Measurements from ENCODE around the gene KLF5. TPM values are rescaled to one million over a fixed set of nuclear protein-coding genes. Genes with fewer than 3 reads are reported as not detected.

Gene KLF5
- total RNA-seq, 3 donors from 2014 or later: 2.2 to 4.3 (median 2.4) TPM

DNA sequence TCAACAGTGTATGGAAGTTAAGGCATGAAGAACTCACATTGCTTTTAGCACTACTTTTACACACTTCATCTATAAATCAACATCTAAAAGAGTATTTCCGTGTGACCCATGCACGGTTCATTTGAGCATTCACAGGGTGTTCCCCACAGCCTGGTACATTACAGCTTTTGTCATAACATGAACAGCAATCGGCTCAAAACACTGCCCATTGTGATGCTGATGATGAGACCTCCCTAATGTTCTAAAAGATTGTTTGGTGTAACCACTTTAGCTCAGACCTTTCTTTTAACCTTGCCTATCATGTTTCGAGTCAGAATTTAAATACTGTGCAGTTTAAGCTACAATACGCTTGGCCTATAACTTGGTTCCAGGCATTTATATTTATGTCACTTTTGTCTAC is 4.1 kb upstream of the KLF5 start:
- ATAC-seq (no peak), DNase-seq (no peak)
- Mint-ChIP-seq H3K27me3 (ENCODE audit: low read depth) (peaks cover 31% of the 10 kb centered on the region), H3K4me3 (no peak overlapping the region), H3K9me3 (no peaks in the 10 kb centered on the region), H3K4me1 (ENCODE audit: low read depth) (peaks cover 8% of the 10 kb centered on the region), H3K36me3 (ENCODE audit: insufficient read depth) (no peaks in the 10 kb centered on the region)

DNA sequence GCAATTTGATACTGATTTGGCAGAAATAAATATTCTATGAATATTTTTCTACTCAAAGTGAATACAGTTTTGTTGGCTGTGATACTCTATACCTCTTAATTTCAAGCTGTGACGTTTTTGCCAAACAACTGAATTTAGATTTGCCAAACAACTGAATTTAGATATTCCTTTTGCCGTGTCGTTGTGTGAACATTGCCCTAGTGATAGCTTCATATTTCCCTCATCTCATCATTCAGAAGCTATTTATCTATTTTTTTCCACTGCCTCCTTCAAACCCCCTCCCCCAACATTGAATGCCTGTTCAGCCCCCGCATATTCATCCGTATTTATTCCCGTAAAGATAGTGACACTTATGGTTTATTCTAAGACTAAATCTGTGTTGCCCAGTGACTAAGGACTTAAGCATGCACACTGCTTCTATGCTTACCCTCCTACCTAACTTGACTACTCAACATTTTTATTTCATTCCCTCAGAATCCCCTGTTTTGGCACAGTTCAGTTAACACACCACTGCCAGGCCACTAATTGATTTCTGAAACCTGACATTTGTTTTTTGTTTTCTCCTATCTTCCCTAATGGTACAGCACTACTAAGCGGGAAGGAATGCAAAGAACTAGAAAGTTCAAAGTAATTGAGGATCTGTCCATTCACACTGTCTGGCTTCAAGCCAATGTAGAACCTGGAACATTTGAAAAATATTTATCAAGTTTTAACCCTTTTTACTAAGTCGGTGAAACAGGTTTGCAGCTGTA is 2.8 kb upstream of the KLF5 start:
- peaks cover 30% of the 10 kb centered on the region for H3K27me3 Mint-ChIP-seq (ENCODE audit: low read depth)
- DNase-seq (no peak), ATAC-seq (no peak)
- no peaks in the 10 kb centered on the region for H3K9me3 Mint-ChIP-seq
- no peak overlapping the region for H3K4me3 Mint-ChIP-seq
- peaks cover 18% of the 10 kb centered on the region for H3K4me1 Mint-ChIP-seq (ENCODE audit: low read depth)
- H3K36me3 Mint-ChIP-seq (ENCODE audit: insufficient read depth): no peaks in the 10 kb centered on the region

DNA sequence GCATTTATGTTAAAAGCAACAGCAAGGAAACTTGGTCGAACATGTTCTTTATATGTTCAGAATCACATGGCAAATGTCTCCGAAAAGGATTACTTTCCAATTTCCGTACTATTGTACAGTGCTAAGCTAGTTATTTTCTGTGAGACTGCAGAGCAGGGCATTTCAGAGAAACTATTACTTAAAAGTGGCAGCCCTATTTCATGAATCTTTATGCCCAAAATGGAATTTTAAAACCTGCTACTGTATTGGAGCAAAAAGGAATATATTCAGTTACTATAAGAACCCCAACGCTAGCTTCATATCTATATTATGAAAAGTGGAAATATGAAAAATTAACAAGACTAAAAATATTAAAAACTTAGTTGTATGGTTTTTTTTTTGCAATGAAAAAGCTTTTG is 2.2 kb upstream of the KLF5 start:
- ATAC-seq (no peak), DNase-seq (no peak)
- peaks cover 26% of the 10 kb centered on the region for H3K27me3 Mint-ChIP-seq (ENCODE audit: low read depth)

DNA sequence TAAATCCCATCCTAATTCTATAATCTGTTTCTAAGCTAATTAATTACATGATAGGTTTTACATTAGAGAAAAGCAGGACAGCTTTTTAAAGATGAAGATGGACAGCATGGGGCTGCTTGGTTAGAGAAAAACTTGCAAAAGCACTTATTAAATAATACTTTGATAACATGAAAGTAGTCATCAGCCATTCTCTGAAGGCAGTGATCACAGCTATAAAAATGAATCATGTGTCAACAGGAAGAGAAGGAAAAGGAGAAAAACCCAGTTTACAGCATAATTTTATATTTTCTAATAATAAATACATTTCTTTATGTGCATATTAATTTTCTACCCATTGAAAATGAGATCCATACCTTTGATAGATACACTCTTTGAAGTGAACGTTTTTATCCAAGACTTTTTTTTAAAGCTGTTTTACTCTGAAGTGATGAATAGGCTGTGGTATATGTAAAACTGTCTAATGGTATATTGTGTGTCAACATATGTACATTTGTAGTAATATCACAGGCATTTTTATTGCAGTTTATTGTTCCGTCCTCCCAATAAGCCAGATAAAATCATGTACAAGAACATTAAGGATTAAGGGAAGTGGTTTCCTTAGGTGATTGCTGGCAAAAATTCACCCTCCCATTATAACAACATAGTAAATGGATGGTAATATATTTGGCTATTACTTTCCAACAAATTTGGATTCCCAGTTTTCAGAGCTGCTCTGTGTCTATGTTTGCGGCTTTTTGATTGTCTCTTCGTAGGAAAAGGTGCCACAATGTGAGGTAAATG is 1.3 kb upstream of the KLF5 start:
- Mint-ChIP-seq H3K4me3 (no peak overlapping the region), H3K27me3 (ENCODE audit: low read depth) (peaks cover 26% of the 10 kb centered on the region), H3K9me3 (no peaks in the 10 kb centered on the region), H3K36me3 (ENCODE audit: insufficient read depth) (no peaks in the 10 kb centered on the region), H3K4me1 (ENCODE audit: low read depth) (peaks cover 18% of the 10 kb centered on the region)
- DNase-seq (no peak), ATAC-seq (no peak)

More for the DNA sequence above, 2.2 kb upstream of the KLF5 start:
- Mint-ChIP-seq H3K4me3 (no peak overlapping the region), H3K4me1 (ENCODE audit: low read depth) (peaks cover 18% of the 10 kb centered on the region), H3K9me3 (no peaks in the 10 kb centered on the region), H3K36me3 (ENCODE audit: insufficient read depth) (no peaks in the 10 kb centered on the region)

DNA sequence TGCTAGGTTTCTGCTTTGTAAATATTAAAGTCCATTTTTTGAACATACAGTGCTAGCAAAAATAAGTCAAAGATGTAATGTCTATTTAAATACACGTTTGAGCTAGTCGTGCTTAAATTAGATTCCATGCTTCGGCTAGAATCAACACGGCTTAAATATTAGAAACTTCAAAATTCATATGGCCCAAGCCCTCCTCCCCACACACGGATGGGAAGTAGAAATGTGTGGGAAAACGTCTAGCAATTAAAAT is 816 bp upstream of the KLF5 start:
- ATAC-seq (no peak), DNase-seq (no peak)
- Mint-ChIP-seq H3K36me3 (ENCODE audit: insufficient read depth) (no peaks in the 10 kb centered on the region), H3K9me3 (no peaks in the 10 kb centered on the region), H3K27me3 (ENCODE audit: low read depth) (peaks cover 26% of the 10 kb centered on the region), H3K4me1 (ENCODE audit: low read depth) (peaks cover 18% of the 10 kb centered on the region), H3K4me3 (peak overlapping the region; percentile 84)

DNA sequence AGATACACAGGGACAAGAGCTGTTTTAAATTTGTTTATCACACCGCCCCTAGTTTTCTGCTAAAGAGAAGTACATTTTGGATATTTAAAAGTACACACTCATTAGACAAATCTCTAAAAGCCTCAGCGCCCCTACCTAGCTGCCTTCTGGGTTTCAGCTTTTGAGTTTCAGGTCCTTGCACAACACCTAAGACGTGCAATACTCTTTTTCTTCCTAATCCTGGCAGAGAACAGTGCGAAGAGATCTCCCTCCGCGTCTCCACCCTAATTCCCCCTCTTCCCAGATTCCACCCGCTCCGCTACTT is 421 bp upstream of the KLF5 start:
- ATAC-seq (peak; percentile 3), DNase-seq (no peak)
- Mint-ChIP-seq H3K4me1 (ENCODE audit: low read depth) (peaks cover 18% of the 10 kb centered on the region), H3K4me3 (peak overlapping the region; percentile 84), H3K9me3 (no peaks in the 10 kb centered on the region), H3K27me3 (ENCODE audit: low read depth) (peaks cover 26% of the 10 kb centered on the region), H3K36me3 (ENCODE audit: insufficient read depth) (no peaks in the 10 kb centered on the region)

DNA sequence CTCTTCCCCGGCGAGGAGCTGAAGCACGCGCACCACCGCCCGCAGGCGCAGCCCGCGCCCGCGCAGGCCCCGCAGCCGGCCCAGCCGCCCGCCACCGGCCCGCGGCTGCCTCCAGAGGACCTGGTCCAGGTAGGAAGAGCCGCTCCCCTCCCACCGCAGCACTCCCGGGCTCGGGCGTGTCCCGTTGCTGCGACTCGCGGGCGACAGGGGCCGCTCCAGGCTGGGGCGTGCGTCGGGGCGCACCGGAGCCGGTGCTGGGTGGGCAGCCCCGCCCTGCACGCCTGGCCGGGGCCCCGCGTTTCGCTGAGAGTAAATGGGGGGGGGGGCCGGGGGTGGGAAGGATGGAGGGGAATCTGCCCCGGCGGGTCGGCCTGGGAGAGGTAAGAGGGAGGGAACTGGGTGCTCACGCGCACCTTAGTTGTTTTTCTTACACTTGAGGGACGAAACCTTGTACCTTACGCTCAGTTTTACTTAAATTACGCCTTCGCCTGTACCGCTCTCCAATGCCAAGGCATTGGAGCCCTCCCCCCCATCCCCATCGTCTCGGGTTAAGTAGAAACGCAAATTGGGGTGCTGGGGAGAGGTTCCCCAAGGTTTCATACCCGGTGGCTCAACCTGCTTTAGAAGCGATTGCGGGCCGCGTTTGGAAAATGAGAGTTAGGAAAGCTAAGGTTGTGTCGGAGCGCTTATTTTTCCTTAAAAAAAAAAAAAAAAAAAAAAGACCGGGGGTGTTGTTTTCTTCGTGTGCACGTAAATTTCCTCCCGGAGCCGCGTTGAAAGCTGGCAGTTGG is 850 bp downstream of the KLF5 start:
- ATAC-seq: peak; percentile 47 to 52
- peaks cover 26% of the 10 kb centered on the region for H3K27me3 Mint-ChIP-seq (ENCODE audit: low read depth)
- no peaks in the 10 kb centered on the region for H3K36me3 Mint-ChIP-seq (ENCODE audit: insufficient read depth)
- H3K4me3 Mint-ChIP-seq: peak overlapping the region; percentile 77
- DNase-seq: peak; percentile 22
- no peaks in the 10 kb centered on the region for H3K9me3 Mint-ChIP-seq
- peaks cover 18% of the 10 kb centered on the region for H3K4me1 Mint-ChIP-seq (ENCODE audit: low read depth)

DNA sequence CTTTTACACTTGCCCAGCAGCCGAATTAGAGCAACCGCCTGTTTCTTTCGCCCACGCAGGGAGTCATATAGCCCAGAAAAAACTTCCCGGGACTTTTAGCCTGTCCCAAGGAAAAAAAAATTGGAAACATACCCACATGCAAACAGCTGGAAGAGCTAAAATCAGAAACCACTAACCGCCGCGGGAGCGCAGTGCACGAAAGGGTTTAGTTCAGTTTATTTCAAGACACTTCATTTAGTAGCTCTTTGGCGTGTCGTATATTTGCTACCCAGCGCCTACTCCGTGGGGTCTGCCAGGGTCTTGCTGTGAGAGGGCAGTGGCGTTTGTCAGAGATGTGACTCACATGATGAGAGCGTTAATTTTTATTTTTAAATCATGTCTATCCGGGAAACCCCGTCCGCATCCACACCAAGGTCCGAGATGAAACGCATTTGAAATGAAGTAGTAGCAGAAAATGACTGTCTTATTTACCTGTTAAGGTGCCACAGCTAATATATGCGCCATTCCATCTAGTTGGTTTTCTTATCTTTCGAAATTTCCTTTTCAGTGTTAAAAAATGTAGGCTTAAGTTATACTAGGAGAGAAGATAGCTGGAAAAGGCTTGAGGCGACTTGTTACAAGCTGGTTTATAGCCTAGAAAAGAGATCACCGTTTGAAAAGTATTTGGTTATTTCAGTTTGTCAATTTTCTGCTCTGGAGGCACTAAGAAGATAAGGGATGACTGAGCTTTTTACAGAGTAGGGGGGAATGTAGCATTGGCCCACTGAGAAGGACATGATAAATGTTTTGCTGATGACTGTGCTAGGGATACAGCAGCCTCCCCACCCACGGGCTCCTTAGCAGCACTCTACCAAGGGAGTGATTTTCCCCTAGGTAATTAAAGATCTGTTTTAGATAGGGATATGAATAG is 1.7 kb downstream of the KLF5 start:
- Mint-ChIP-seq H3K27me3 (ENCODE audit: low read depth) (peaks cover 24% of the 10 kb centered on the region), H3K36me3 (ENCODE audit: insufficient read depth) (no peaks in the 10 kb centered on the region), H3K9me3 (no peaks in the 10 kb centered on the region), H3K4me1 (ENCODE audit: low read depth) (peaks cover 18% of the 10 kb centered on the region), H3K4me3 (peak overlapping the region; percentile 77)
- ATAC-seq: no peak
- no peak for DNase-seq

DNA sequence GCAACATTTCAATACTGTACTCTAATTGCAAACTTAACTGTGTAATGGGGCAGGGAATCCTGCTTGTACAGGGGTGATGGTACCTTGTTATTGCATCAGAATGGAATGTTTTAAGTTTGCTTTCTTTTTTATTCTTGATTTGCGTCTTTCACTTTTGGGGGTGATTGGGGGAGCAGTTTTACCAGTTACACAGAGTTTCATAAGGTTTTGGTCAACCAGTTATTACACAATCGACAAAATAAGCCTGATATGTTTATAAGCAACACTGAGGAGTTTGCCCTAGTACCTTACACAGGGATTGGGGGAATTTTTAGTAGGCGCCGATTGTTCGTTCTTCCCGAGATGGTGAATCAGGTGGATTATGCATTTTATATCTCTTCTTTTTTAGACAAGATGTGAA is 2.7 kb downstream of the KLF5 start:
- peaks cover 14% of the 10 kb centered on the region for H3K27me3 Mint-ChIP-seq (ENCODE audit: low read depth)
- ATAC-seq (no peak), DNase-seq (no peak)
- no peaks in the 10 kb centered on the region for H3K9me3 Mint-ChIP-seq
- peaks cover 18% of the 10 kb centered on the region for H3K4me1 Mint-ChIP-seq (ENCODE audit: low read depth)
- no peak overlapping the region for H3K4me3 Mint-ChIP-seq
- H3K36me3 Mint-ChIP-seq (ENCODE audit: insufficient read depth): no peaks in the 10 kb centered on the region

DNA sequence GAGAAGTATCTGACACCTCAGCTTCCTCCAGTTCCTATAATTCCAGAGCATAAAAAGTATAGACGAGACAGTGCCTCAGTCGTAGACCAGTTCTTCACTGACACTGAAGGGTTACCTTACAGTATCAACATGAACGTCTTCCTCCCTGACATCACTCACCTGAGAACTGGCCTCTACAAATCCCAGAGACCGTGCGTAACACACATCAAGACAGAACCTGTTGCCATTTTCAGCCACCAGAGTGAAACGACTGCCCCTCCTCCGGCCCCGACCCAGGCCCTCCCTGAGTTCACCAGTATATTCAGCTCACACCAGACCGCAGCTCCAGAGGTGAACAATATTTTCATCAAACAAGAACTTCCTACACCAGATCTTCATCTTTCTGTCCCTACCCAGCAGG is 3.1 kb downstream of the KLF5 start:
- no peak for DNase-seq
- Mint-ChIP-seq H3K4me3 (no peak overlapping the region), H3K27me3 (ENCODE audit: low read depth) (peaks cover 12% of the 10 kb centered on the region), H3K36me3 (ENCODE audit: insufficient read depth) (no peaks in the 10 kb centered on the region), H3K4me1 (ENCODE audit: low read depth) (peaks cover 18% of the 10 kb centered on the region), H3K9me3 (no peaks in the 10 kb centered on the region)
- ATAC-seq: no peak

DNA sequence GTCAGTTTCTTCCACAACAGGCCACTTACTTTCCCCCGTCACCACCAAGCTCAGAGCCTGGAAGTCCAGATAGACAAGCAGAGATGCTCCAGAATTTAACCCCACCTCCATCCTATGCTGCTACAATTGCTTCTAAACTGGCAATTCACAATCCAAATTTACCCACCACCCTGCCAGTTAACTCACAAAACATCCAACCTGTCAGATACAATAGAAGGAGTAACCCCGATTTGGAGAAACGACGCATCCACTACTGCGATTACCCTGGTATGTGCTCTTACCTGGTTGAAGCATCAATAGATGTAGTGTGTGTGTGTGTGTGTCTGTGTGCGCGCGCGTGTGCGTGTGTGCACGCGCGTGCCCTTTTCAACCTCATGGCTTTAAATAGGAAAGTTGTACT is 3.7 kb downstream of the KLF5 start:
- peaks cover 9% of the 10 kb centered on the region for H3K27me3 Mint-ChIP-seq (ENCODE audit: low read depth)
- ATAC-seq (no peak), DNase-seq (no peak)
- peaks cover 18% of the 10 kb centered on the region for H3K4me1 Mint-ChIP-seq (ENCODE audit: low read depth)
- H3K36me3 Mint-ChIP-seq (ENCODE audit: insufficient read depth): no peaks in the 10 kb centered on the region
- no peak overlapping the region for H3K4me3 Mint-ChIP-seq
- H3K9me3 Mint-ChIP-seq: no peaks in the 10 kb centered on the region

DNA sequence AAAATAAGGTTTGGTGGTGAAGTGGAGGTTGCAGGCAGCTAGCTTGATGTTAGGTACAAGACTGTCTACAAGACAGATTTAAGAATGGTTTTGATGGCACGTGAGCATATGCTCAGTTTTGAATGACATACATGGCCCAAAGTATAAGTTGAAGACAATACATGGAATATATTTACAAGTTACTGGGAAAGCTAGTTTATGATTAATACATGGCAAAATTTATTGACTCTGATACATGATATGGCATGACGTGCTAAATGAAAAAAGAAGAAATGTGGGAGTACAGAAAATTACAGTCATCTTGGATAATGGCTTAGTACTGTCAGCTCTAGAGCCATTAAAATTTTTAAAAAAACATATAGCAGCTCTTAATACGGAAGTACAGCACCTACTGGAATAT is 4.4 kb downstream of the KLF5 start:
- ATAC-seq (no peak), DNase-seq (no peak)
- H3K27me3 Mint-ChIP-seq (ENCODE audit: low read depth): peaks cover 5% of the 10 kb centered on the region
- no peaks in the 10 kb centered on the region for H3K9me3 Mint-ChIP-seq
- peaks cover 2% of the 10 kb centered on the region for H3K36me3 Mint-ChIP-seq (ENCODE audit: insufficient read depth)
- no peak overlapping the region for H3K4me3 Mint-ChIP-seq
- peaks cover 17% of the 10 kb centered on the region for H3K4me1 Mint-ChIP-seq (ENCODE audit: low read depth)

DNA sequence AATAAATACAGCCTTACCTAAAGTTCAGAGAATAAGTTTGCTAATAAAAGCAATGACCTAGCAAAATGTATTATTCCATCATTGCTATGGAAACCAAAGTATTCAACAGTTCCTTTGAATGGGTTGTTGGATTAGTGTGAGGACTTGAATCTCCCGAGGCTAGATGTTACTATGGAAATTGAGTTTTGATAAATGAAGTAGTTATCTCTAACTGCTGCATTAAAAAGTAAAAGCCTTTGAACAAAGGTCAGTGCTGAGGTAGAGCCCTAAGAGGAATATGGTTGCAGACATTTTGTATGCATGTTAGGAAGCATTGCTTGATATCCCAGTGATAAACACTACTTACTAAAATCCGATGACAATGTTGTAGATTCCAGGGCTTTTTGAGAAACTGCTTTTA is 6.2 kb downstream of the KLF5 start:
- ATAC-seq: no peak
- H3K4me3 Mint-ChIP-seq: no peak overlapping the region
- H3K27me3 Mint-ChIP-seq (ENCODE audit: low read depth): peaks cover 2% of the 10 kb centered on the region
- H3K4me1 Mint-ChIP-seq (ENCODE audit: low read depth): peaks cover 9% of the 10 kb centered on the region
- H3K36me3 Mint-ChIP-seq (ENCODE audit: insufficient read depth): peaks cover 2% of the 10 kb centered on the region
- H3K9me3 Mint-ChIP-seq: no peaks in the 10 kb centered on the region
- DNase-seq: no peak

DNA sequence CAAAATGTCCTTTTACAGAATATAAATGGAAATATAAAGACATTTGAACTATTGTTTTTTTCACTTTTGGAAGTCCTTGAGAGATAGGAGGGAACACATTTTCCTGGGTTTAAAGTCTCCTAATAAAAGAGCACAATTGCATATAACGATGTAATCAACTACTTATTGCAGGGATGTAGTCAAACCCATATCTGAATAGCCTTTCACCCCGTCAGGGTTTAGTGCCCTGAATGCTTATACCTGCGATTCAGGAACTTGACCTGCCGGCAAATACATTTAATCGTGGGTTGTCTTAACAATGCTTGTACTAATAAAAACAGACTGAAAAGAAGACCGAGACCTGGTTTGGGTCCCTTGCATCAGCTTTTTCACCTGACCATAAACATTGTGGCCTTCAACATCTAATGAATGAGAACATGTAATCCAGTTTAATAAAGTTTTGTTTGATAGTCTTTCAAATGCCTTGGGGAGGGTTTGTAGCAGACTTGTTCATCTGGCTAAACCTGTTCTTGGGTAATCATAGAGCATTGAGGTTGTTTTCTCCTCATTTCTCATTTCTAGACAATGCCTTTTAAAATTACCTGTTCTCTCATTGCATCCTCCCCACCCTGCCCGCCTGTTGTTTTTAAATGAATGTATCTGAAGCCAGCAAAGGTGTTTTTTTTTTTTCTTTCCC is 7.0 kb downstream of the KLF5 start:
- H3K9me3 Mint-ChIP-seq: no peaks in the 10 kb centered on the region
- H3K4me1 Mint-ChIP-seq (ENCODE audit: low read depth): peaks cover 1% of the 10 kb centered on the region

More for the DNA sequence above, 7.0 kb downstream of the KLF5 start:
- ATAC-seq: no peak
- Mint-ChIP-seq H3K4me3 (no peak overlapping the region), H3K27me3 (ENCODE audit: low read depth) (no peaks in the 10 kb centered on the region), H3K36me3 (ENCODE audit: insufficient read depth) (peaks cover 2% of the 10 kb centered on the region)
- no peak for DNase-seq
